Breast epithelium (tissue), 4 donors: ENCODE results near the gene SDR9C7. TPM values are rescaled to one million over a fixed set of nuclear protein-coding genes. Genes with fewer than 3 reads are reported as not detected.

Experiments used
- DNase-seq, 2 donors: peaks; one replicate each; pipeline ENCODE4 v3.0.0-alpha.2; 2019; ENCODE audit warnings: low spot score in 2 of 2
- H3K27ac ChIP-seq, 2 donors: fragments of 200-600 bp; sonication (generic) in 1 of 2; one replicate each; pipeline ENCODE4 v1.5.1; 2016 to 2019; ENCODE audit warnings: mild to moderate bottlenecking in 1 of 2
- H3K27me3 ChIP-seq, 2 donors: fragments of 200-600 bp; sonication (generic) in 1 of 2; one replicate each; pipeline versions ENCODE4 v1.5.1 to v1.6.0; 2017 to 2019; ENCODE audit warnings: control low read depth in 1 of 2, mild to moderate bottlenecking in 1 of 2
- H3K36me3 ChIP-seq: fragments of 200-600 bp; one replicate; pipeline ENCODE4 v1.5.1; 2019
- H3K4me1 ChIP-seq, 2 donors: fragments of 200-600 bp; sonication (generic); one replicate each; pipeline ENCODE4 v1.5.1; 2016 to 2019; ENCODE audit warnings: control low read depth in 1 of 2
- H3K4me3 ChIP-seq, 3 donors: fragments of 200-600 bp; sonication (generic); 1 replicate in 2 of 3; 2 replicates in 1 of 3; pipeline ENCODE4 v1.5.1; 2016 to 2019; ENCODE audit warnings: mild to moderate bottlenecking in 3 of 3, moderate library complexity in 2 of 3
- H3K9me3 ChIP-seq, 2 donors: fragments of 200-600 bp; sonication (generic) in 1 of 2; one replicate each; pipeline ENCODE4 v1.5.1; 2016 to 2019; ENCODE audit warnings: control low read depth in 1 of 2
- CTCF ChIP-seq, 3 donors: fragments of 450-650 bp; IDR thresholded peaks; one replicate each; pipeline ENCODE4 v1.5.1; 2016 to 2017; ENCODE audit warnings: antibody characterized with exemption in 3 of 3, mild to moderate bottlenecking in 3 of 3, moderate library complexity in 3 of 3
- POLR2A ChIP-seq: fragments of 450-650 bp; IDR thresholded peaks from one replicate; pipeline ENCODE4 v1.6.1; 2016; ENCODE audit warnings: antibody characterized with exemption, mild to moderate bottlenecking, moderate library complexity
- POLR2AphosphoS5 ChIP-seq, 3 donors: sonication (generic); formaldehyde crosslinking; IDR thresholded peaks; one replicate each; pipeline ENCODE4 v1.6.1; 2017; ENCODE audit warnings: antibody characterized with exemption in 3 of 3
- intact Hi-C: fragments of 100-400 bp; cut with DNase I; formaldehyde crosslinking; loops from one replicate; pipeline ENCODE4 v1.15.1; 2023; ENCODE audit warnings: low total_unique reads
- total RNA-seq, 3 donors: library from RNA; depleted of rRNA; stranded (reverse); fragments of >200 nt; gene quantifications; one replicate each; pipeline ENCODE4 v1.1.0, GENCODE V29; 2016

SDR9C7 gene
- total RNA-seq, 3 donors from 2014 or later, result not detected

- no peaks in the 10 kb centered on the region for H3K4me1 ChIP-seq
- no peak overlapping the region for H3K4me3 ChIP-seq
- no peak for DNase-seq
- H3K9me3 ChIP-seq, result peaks cover 0 to 8% of the 10 kb centered on the region in 2 donors
- no peaks in the 10 kb centered on the region for H3K36me3 ChIP-seq
- intact Hi-C loops, result no loop called here
- H3K27ac ChIP-seq, result no peak overlapping the region
- TF ChIP-seq POLR2A (no peak), CTCF (IDR thresholded peaks at IDR 0.05) (no peak), POLR2AphosphoS5 (IDR thresholded peaks at IDR 0.05) (no peak)
- H3K27me3 ChIP-seq, result no peaks in the 10 kb centered on the region
Observed at GRCh38 chr12:56954057-56954957, 20.1 kb upstream of the SDR9C7 start.

- DNase-seq, result no peak
- no peak overlapping the region for H3K4me3 ChIP-seq
- intact Hi-C loops, result no loop called here
- peaks cover 0 to 4% of the 10 kb centered on the region in 2 donors for H3K9me3 ChIP-seq
- no peaks in the 10 kb centered on the region for H3K4me1 ChIP-seq
- TF ChIP-seq CTCF (IDR thresholded peaks at IDR 0.05) (no peak), POLR2AphosphoS5 (IDR thresholded peaks at IDR 0.05) (no peak), POLR2A (no peak)
- no peaks in the 10 kb centered on the region for H3K36me3 ChIP-seq
- H3K27me3 ChIP-seq, result no peaks in the 10 kb centered on the region
- no peak overlapping the region for H3K27ac ChIP-seq
Observed at GRCh38 chr12:56953314-56953713, 19.1 kb upstream of the SDR9C7 start.

DNA sequence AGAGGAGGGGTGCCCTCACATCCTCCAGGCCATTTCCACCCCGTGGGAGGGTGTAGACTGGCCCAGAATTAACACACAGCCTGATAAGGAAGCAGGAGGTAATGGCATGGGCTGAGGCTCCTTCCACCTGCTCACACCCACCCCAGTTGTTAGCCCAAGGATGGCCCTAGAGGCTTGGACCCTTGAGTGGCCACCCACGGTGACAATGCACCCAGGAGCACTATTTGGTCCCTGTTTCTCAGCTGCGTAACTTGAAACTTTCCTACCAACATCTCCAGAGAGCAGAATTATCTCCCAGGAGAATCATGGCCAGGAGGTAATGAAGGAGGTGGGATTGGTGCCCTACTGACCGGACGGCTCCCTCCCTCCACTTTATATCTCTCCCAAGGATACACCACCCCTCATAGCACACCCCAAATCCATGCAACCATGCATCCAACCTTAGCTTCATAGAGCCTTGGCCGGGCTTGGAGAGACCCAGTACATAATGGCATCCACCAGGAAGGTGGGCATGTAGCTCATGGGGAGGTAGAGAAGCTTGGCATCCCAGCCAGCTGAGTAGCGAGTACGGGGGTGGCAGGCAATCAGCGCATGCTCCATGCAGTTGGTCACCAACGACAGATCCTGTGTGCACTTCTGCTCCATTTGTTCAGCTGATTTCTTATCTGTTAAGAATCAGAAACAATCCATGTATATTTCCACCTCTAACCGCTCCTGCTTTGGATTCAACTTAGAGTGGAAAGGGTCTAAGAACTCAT, 17.6 kb upstream of the SDR9C7 start:
- Histone ChIP-seq H3K9me3 (no peaks in the 10 kb centered on the region), H3K4me3 (no peak overlapping the region), H3K27ac (no peak overlapping the region), H3K27me3 (no peaks in the 10 kb centered on the region), H3K4me1 (no peaks in the 10 kb centered on the region), H3K36me3 (no peaks in the 10 kb centered on the region)
- intact Hi-C loops, result no loop called here
- no peak for DNase-seq
- TF ChIP-seq CTCF (IDR thresholded peaks at IDR 0.05) (no peak), POLR2A (no peak), POLR2AphosphoS5 (IDR thresholded peaks at IDR 0.05) (no peak)

DNA sequence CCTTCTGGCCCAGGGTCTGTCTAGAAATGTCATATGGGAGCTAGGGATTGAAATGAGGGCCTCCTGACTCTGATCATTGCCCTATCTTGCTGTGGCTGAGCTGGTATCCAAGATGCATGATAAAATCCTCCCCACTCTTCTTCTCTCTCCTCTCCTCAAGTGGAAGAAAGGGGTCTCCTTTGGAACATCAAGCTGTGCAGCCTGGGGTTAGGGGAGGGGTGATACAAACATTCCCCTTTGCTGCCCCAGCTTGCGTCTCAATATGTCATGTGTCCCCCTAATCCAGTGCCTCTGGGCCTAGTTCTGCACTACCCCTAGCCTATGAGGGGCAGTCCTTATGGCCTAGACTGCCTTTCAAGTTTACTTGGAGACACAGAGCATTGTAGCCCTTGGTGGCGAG, 14.7 kb upstream of the SDR9C7 start:
- Histone ChIP-seq H3K4me3 (no peak overlapping the region), H3K27me3 (no peaks in the 10 kb centered on the region), H3K9me3 (no peaks in the 10 kb centered on the region), H3K27ac (no peak overlapping the region), H3K36me3 (no peaks in the 10 kb centered on the region), H3K4me1 (no peaks in the 10 kb centered on the region)
- no peak for DNase-seq
- intact Hi-C loops, result no loop called here
- TF ChIP-seq POLR2A, result no peak
- no peak for TF ChIP-seq POLR2AphosphoS5 (IDR thresholded peaks at IDR 0.05)
- TF ChIP-seq CTCF (IDR thresholded peaks at IDR 0.05), result no peak

DNA sequence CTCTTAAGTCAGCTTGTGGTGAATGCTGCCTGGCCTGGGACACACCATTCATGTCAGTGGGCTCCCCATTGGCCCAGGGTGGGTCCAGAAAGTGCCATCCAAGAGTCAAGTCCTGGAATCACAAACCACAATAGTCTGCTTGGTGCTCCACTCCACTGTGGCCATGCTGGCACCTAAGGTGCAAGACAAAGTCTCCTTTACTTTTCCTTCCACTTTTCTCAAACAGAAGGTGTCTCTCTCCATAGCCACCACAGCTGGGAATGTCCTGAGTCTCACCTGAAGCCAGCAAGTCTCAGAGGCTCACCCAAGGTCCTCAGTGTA, 14.2 kb upstream of the SDR9C7 start:
- H3K27ac ChIP-seq, result no peak overlapping the region
- no peak for TF ChIP-seq POLR2AphosphoS5 (IDR thresholded peaks at IDR 0.05)
- no peak for TF ChIP-seq POLR2A
- no peak for TF ChIP-seq CTCF (IDR thresholded peaks at IDR 0.05)
- H3K4me3 ChIP-seq, result no peak overlapping the region
- H3K9me3 ChIP-seq, result no peaks in the 10 kb centered on the region
- no peaks in the 10 kb centered on the region for H3K4me1 ChIP-seq
- H3K36me3 ChIP-seq, result no peaks in the 10 kb centered on the region
- intact Hi-C loops, result no loop called here
- DNase-seq, result no peak
- H3K27me3 ChIP-seq, result no peaks in the 10 kb centered on the region
